ENCODE measurements around the gene LARP1.

DNA sequence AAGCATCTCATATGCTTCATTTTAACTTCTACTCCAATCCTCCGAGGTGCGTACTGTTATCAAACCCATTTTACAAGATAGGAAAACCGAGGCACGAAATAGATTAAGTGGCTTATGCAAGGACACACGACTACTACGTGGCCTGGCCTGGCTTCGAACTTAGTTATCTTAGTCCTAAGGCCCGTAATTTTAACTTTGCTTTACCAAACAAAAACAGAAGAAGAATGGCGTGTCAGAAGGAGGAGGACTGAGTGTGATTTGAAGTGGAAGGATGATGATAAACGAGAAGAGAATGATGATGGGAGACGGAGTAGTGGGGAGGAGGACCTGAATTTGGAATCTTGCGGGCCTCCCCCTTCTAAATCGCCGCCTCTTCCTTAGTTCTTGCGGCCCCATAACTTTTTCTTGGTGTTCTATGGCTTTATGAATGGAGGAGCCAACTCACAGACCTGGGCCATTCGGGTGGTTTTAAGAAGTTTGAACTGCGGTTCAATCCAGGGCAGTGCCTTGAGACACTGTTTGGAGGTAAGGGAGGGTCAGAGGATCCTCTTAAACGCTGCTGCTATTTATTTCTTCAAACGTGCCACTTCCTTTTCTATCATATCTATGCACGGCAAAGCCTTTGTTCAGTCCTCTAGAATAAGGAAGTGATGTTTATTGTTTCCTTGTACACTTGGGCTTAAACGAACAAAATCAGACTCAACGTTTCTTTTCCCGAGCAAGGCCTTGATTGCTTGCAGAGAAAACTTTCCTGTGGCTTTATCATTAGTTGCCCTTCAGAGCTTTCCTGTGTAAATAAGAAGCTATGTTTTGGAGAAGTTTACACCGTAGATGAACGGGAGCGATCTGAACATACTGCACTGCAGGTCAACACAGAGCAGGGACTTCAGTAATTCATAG, 104.0 kb downstream of the LARP1 start:
- TF ChIP-seq RARB (CRISPR knock-in tag; IDR thresholded peaks at IDR 0.05): no peak
- TF ChIP-seq CREB5 (CRISPR knock-in tag; IDR thresholded peaks at IDR 0.05; ENCODE audit: low read depth): no peak
- TF ChIP-seq POU6F1 (CRISPR knock-in tag; IDR thresholded peaks at IDR 0.05; ENCODE audit: borderline replicate concordance, low read depth): no peak
- no peak for TF ChIP-seq ARNTL (CRISPR knock-in tag; IDR thresholded peaks at IDR 0.05; ENCODE audit: borderline replicate concordance, low read depth)
